ENCODE measurements around the gene ASB9. TPM values are rescaled to one million over a fixed set of nuclear protein-coding genes. Genes with fewer than 3 reads are reported as not detected.
A peak's percentile ranks its signal among the peaks of the same experiment; 100 is the strongest.

ASB9 gene
- total RNA-seq, 1 donor from 2014 or later: 0.27 TPM

- no peaks in the 10 kb centered on the region for H3K9me3 Mint-ChIP-seq (ENCODE audit: unreplicated experiment)
- H3K27me3 Mint-ChIP-seq (ENCODE audit: low read depth, unreplicated experiment): no peaks in the 10 kb centered on the region
- H3K4me3 ChIP-seq (ENCODE audit: insufficient read depth, low read depth, low read length): no peak overlapping the region
- no peaks in the 10 kb centered on the region for H3K27me3 ChIP-seq (ENCODE audit: insufficient read depth, low read length)
- FAIRE-seq (peak; percentile 99), DNase-seq (ENCODE audit: low read depth) (no peak)
- H2AFZ ChIP-seq (ENCODE audit: low read depth, low read length): no peak overlapping the region
- H3K4me1 ChIP-seq (ENCODE audit: insufficient read depth, low read length): no peaks in the 10 kb centered on the region
- H3K4me1 Mint-ChIP-seq (ENCODE audit: low read depth, unreplicated experiment): no peaks in the 10 kb centered on the region
- no peaks in the 10 kb centered on the region for H3K36me3 ChIP-seq (ENCODE audit: insufficient read depth, low read length)
- H3K27ac ChIP-seq (ENCODE audit: low read depth, low read length): no peak overlapping the region
- no peak for TF ChIP-seq EZH2 (IDR thresholded peaks at IDR 0.05; ENCODE audit: insufficient read depth, low read length)
- TF ChIP-seq, protein P1, sequence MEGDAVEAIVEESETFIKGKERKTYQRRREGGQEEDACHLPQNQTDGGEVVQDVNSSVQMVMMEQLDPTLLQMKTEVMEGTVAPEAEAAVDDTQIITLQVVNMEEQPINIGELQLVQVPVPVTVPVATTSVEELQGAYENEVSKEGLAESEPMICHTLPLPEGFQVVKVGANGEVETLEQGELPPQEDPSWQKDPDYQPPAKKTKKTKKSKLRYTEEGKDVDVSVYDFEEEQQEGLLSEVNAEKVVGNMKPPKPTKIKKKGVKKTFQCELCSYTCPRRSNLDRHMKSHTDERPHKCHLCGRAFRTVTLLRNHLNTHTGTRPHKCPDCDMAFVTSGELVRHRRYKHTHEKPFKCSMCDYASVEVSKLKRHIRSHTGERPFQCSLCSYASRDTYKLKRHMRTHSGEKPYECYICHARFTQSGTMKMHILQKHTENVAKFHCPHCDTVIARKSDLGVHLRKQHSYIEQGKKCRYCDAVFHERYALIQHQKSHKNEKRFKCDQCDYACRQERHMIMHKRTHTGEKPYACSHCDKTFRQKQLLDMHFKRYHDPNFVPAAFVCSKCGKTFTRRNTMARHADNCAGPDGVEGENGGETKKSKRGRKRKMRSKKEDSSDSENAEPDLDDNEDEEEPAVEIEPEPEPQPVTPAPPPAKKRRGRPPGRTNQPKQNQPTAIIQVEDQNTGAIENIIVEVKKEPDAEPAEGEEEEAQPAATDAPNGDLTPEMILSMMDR (IDR thresholded peaks at IDR 0.05; ENCODE audit: insufficient read depth, low read depth, low read length): no peak
- H3K4me2 ChIP-seq (ENCODE audit: low read length): no peak overlapping the region
- H3K27ac Mint-ChIP-seq (ENCODE audit: unreplicated experiment): no peak overlapping the region
- H3K79me2 ChIP-seq (ENCODE audit: insufficient read depth, low read length): no peaks in the 10 kb centered on the region
- no peaks in the 10 kb centered on the region for H4K20me1 ChIP-seq (ENCODE audit: insufficient read depth, low read length)
- no peak overlapping the region for H3K4me3 Mint-ChIP-seq (ENCODE audit: unreplicated experiment)
- no peak overlapping the region for H3K9ac ChIP-seq (ENCODE audit: low read length)
- H3K9me3 ChIP-seq (ENCODE audit: insufficient read depth, low read depth, low read length): no peaks in the 10 kb centered on the region
- H3K36me3 Mint-ChIP-seq (ENCODE audit: low read depth, unreplicated experiment): no peaks in the 10 kb centered on the region
These were observed 24.0 kb downstream of the ASB9 start for GRCh38 chrX:15245896-15246295.

DNA sequence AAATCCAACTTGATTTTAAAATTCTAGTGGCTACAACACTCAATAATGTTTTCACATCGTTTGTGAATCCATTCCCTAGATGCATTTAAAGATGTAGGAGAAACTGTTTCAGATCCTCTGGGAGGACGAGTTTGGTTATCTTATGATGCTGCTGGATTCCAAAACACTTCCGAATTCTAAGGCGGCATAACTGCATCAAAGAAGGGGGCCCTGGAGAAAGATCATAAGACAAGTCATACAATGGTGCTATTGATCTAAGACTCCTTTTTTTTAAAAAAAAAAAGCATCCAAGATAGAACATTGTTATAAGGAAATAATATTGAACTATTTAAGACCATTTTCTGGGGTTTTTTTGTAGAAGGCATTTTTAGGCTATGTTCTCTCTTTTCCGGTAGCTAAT lies 25.5 kb downstream of the ASB9 start:
- no peaks in the 10 kb centered on the region for H3K79me2 ChIP-seq (ENCODE audit: insufficient read depth, low read length)
- no peak overlapping the region for H3K27ac Mint-ChIP-seq (ENCODE audit: unreplicated experiment)
- H3K4me1 Mint-ChIP-seq (ENCODE audit: low read depth, unreplicated experiment): no peaks in the 10 kb centered on the region
- H3K9me3 Mint-ChIP-seq (ENCODE audit: unreplicated experiment): no peaks in the 10 kb centered on the region
- no peaks in the 10 kb centered on the region for H3K9me3 ChIP-seq (ENCODE audit: insufficient read depth, low read depth, low read length)
- no peaks in the 10 kb centered on the region for H3K27me3 ChIP-seq (ENCODE audit: insufficient read depth, low read length)
- FAIRE-seq (no peak), DNase-seq (ENCODE audit: low read depth) (no peak)
- H3K4me3 Mint-ChIP-seq (ENCODE audit: unreplicated experiment): no peak overlapping the region
- H4K20me1 ChIP-seq (ENCODE audit: insufficient read depth, low read length): no peaks in the 10 kb centered on the region
- H3K36me3 Mint-ChIP-seq (ENCODE audit: low read depth, unreplicated experiment): no peaks in the 10 kb centered on the region
- H3K27me3 Mint-ChIP-seq (ENCODE audit: low read depth, unreplicated experiment): no peaks in the 10 kb centered on the region
- H3K4me3 ChIP-seq (ENCODE audit: insufficient read depth, low read depth, low read length): no peak overlapping the region
- no peak overlapping the region for H3K27ac ChIP-seq (ENCODE audit: low read depth, low read length)
- TF ChIP-seq, protein P1 (IDR thresholded peaks at IDR 0.05; ENCODE audit: insufficient read depth, low read depth, low read length): no peak
- no peak overlapping the region for H2AFZ ChIP-seq (ENCODE audit: low read depth, low read length)
- no peak overlapping the region for H3K4me2 ChIP-seq (ENCODE audit: low read length)
- no peaks in the 10 kb centered on the region for H3K36me3 ChIP-seq (ENCODE audit: insufficient read depth, low read length)
- H3K4me1 ChIP-seq (ENCODE audit: insufficient read depth, low read length): no peaks in the 10 kb centered on the region
- no peak overlapping the region for H3K9ac ChIP-seq (ENCODE audit: low read length)

DNA sequence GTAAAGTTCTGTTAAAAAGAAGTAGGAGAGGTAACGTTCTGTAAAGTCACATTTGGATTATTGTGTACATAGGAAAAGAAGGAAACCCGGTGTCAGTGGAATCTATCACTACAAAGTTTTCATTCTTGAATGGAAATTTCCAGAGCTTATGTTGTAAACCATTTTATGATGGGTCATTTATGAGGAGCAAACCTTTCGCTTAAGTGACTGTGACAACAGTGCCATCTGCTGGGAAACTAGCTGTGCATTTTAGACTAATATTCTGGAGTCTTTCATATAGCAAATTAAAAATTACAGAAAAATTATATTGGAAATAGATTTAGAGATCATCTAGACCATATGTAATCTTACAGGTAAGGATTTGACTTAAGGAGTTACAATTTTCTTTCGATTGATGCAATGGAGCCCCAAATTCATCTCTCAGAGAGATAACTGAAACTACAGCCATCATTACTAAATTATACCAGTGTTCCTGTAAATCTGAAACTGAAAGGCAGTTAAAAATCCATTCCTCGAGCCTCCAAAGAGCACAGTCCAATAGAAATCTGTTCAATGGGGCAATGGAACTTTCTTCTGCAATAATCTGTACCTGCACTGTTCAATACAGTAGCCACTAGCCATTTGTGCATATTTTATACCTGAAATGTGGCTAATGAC lies 26.9 kb downstream of the ASB9 start:
- Mint-ChIP-seq H3K4me3 (ENCODE audit: unreplicated experiment) (no peak overlapping the region), H3K36me3 (ENCODE audit: low read depth, unreplicated experiment) (no peaks in the 10 kb centered on the region), H3K4me1 (ENCODE audit: low read depth, unreplicated experiment) (peaks cover 2% of the 10 kb centered on the region), H3K27me3 (ENCODE audit: low read depth, unreplicated experiment) (no peaks in the 10 kb centered on the region), H3K27ac (ENCODE audit: unreplicated experiment) (no peak overlapping the region), H3K9me3 (ENCODE audit: unreplicated experiment) (no peaks in the 10 kb centered on the region)
- H3K27ac ChIP-seq (ENCODE audit: low read depth, low read length): no peak overlapping the region
- H3K4me2 ChIP-seq (ENCODE audit: low read length): no peak overlapping the region
- no peaks in the 10 kb centered on the region for H3K36me3 ChIP-seq (ENCODE audit: insufficient read depth, low read length)
- H3K79me2 ChIP-seq (ENCODE audit: insufficient read depth, low read length): no peaks in the 10 kb centered on the region
- no peaks in the 10 kb centered on the region for H3K9me3 ChIP-seq (ENCODE audit: insufficient read depth, low read depth, low read length)
- TF ChIP-seq, protein P1 (IDR thresholded peaks at IDR 0.05; ENCODE audit: insufficient read depth, low read depth, low read length): peak; percentile 48
- no peak for TF ChIP-seq EZH2 (IDR thresholded peaks at IDR 0.05; ENCODE audit: insufficient read depth, low read length)
- no peaks in the 10 kb centered on the region for H3K27me3 ChIP-seq (ENCODE audit: insufficient read depth, low read length)
- no peaks in the 10 kb centered on the region for H3K4me1 ChIP-seq (ENCODE audit: insufficient read depth, low read length)
- H3K4me3 ChIP-seq (ENCODE audit: insufficient read depth, low read depth, low read length): no peak overlapping the region
- no peak overlapping the region for H2AFZ ChIP-seq (ENCODE audit: low read depth, low read length)
- DNase-seq (ENCODE audit: low read depth) (peak; percentile 22), FAIRE-seq (peak; percentile 99)
- H3K9ac ChIP-seq (ENCODE audit: low read length): no peak overlapping the region
- H4K20me1 ChIP-seq (ENCODE audit: insufficient read depth, low read length): no peaks in the 10 kb centered on the region

All from astrocyte (in vitro differentiated cells and primary cell).